HG03378 (cell line): Measurements from ENCODE around the gene ZNF727.
"Not testable (repeated sequence)": the region's sequence is repeated elsewhere in the genome, so short reads cannot be mapped to it uniquely, and the experiment has no call there.

Experiments
- ATAC-seq: cut with Tn5 transposase; IDR thresholded peaks from one replicate; pipeline ENCODE4 v1.9.1; 2021; ENCODE audit warnings: mild to moderate bottlenecking, moderate library complexity; ENCODE audit not compliant: unreplicated experiment

ZNF727 gene

DNA sequence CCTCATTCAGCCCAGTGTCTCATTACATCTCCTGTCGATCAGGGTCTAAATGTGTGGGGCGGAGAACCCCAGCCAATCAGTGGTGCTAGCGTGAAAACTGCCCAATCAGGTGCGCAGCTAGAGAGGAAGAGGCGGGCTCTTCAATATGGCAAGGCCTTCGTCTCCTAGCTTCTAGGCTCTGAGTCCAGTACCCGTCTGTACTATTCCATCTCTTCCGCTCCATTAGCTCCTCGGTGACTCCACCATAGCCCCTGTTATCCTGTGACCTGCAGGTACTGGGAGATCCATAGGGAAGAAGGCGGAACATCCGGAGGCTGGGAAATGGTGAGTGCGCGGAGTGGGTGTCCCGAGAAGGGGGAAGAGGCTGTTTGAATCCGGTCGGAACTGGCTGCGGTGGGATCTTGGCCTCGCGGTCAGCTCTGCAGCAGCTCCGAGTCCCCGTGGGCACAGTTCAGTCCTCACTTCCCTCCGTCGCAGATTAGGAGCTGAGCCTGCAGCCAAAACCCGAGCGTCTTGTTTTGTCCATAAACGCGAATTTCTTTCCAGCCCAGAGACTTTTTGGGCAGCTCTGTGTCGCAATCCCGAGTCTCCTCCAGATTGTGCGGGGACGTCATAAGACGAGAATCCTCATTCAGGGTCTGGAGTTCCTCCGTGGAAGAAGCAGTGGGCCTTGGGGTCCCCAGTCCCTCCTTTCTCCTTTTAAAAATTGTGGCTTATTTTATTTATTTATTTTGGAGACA is at the start of gene ZNF727:
Gene ZNF727 (plus strand): TSS at position 134 of the 740 bp plus-strand sequence. CDS start 188 bp downstream, at position 322.
- no peak for ATAC-seq

GRCh38 chr7:63998549-63998948 is 46.7 kb upstream of the ZNF727 start, which contains the start of gene ZNF722:
Gene ZNF722, plus strand, starts transcription at chr7:63998849. Its CDS starts 113 bp downstream, at chr7:63998962.
- ATAC-seq: no peak

DNA sequence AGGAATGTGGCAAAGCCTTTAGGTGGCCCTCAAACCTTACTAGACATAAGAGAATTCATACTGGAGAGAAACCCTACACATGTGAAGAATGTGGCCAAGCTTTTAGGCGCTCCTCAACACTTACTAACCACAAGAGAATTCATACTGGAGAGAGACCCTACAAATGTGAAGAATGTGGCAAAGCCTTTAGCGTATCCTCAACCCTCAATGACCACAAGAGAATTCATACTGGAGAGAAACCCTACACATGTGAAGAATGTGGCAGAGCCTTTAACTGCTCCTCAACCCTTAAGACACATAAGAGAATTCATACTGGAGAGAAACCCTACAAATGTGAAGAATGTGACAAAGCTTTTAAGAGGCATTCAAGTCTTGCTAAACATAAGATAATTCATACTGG is 29.7 kb upstream of the ZNF727 start:
- not testable (repeated sequence) for ATAC-seq

- ATAC-seq: no peak
Observed at GRCh38 chr7:64035388-64035787, 9.8 kb upstream of the ZNF727 start.

DNA sequence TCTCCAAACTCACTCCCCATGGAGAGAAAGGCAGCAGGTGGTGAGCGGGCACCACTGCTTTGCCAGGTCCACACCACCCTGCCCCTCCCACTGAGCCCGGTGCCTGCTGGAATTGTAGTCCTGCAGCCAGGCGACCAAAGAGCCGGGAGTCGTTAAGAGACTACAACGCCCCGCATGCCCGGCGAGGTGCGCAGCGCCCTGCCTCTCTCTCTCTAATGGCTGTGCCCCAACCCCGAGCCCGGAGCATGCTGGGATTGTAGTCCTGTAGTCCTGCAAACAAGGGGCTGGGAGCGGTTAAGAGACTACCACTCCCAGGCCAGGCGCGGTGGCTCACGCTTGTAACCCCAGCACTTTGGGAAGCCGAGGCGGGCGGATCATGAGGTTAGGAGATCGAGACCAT is 8.1 kb upstream of the ZNF727 start:
- ATAC-seq: no peak

GRCh38 chr7:64046041-64046389 is 781 bp downstream of the ZNF727 start:
- no peak for ATAC-seq

- not testable (repeated sequence) for ATAC-seq
Observed at GRCh38 chr7:64077837-64078698, 32.8 kb downstream of the ZNF727 start.

DNA sequence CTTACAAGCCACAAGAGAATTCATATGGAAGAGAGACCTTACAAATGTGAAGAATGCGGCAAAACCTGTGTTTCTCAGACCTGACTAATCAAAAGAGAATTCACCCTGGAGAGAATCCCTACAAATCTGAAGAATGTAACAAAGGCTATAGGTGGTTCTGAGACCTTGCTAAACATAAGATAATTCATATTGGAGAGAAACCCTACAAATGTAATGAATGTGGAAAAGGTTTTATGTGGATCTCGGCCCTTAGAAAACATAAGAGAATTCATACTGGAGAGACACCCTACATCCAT is 33.4 kb downstream of the ZNF727 start:
- no peak for ATAC-seq

GRCh38 chr7:64087501-64087900 is 42.3 kb downstream of the ZNF727 start:
- ATAC-seq: no peak

DNA sequence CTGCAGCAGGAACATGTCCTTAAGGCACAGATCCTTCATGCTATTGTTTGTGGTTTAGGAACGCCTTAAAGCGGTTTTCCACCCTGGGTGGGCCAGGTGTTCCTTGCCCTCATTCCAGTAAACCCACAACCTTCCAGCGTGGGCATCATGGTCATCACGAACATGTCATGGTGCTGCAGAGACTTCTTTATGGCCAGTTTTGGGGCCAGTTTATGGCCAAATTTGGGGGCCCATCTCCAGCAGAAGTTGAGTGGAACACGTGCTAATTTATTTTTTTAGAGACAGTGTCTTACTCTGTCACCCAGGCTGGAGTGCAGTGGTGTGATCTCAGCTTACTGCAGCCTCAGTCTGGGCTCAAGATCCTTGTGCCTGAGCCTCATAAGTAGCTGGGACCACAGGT is 43.6 kb downstream of the ZNF727 start:
- ATAC-seq: not testable (repeated sequence)
